Measurements from ENCODE around the gene DNAJC4.

Gene DNAJC4

DNA sequence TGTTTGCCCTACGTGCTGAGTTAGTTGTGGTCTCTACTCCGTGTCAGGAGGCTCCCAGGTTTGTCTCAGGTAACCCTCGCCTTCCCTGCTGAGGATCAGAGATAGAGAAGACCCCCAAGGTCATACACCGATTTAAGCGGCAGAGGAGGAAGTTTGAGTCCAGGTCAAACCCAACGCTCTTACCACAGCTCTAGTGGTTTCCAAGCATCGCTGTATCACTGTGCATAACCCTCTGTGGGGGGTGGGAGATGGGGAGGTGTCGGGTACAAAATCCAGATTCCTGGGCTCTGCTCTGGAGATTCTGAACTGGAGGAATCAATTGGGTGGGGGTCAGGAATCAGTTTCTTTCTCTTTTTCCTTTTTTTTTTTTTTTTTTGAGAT, 627 bp downstream of the DNAJC4 start:
- no peak for DNase-seq

DNA sequence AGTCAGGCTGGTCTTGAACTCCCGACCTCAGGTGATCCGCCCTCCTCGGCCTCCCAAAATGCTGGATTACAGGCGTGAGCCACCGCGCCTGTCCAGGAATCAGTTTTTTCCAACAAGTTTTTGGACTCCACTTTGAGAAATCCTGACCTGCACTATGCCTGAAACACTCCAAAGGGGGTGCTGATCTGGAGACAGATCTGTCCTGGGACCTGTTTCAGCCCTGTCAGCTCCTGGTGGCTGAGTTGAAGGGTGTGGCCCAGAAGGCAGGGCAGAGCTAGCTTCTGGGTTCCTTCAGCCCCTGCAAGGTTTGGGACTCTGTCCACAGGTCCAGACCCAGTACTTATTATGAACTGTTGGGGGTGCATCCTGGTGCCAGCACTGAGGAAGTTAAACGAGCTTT, 1.2 kb downstream of the DNAJC4 start:
- DNase-seq: no peak

DNA sequence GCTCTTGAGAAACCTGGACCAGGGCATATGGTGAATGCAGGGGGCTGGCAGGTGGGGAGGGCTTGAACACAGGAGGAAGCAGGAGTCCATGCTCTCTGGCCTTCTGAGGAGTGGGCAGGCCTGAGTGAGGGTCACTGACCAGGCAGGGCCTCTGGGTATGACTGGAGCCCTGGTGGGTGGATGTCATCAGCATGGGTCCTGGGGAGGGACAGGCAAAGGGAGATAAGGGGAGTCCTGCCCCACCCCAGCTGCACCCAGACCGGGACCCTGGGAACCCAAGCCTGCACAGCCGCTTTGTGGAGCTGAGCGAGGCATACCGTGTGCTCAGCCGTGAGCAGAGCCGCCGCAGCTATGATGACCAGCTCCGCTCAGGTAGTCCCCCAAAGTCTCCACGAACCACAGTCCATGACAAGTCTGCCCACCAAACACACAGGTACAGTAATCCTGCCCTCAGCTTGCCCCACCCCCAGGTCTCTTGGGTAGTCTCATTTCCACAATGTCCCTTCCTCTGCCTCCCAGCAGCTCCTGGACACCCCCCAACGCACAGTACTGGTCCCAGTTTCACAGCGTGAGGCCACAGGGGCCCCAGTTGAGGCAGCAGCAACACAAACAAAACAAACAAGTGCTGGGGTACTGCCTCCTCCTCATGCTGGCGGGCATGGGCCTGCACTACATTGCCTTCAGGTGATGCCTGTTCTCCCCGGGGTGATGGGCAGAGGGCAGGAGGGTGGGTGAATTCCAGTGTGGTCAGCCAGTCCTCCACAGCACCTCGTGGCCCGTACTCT, 2.0 kb downstream of the DNAJC4 start:
- no peak for DNase-seq

DNA sequence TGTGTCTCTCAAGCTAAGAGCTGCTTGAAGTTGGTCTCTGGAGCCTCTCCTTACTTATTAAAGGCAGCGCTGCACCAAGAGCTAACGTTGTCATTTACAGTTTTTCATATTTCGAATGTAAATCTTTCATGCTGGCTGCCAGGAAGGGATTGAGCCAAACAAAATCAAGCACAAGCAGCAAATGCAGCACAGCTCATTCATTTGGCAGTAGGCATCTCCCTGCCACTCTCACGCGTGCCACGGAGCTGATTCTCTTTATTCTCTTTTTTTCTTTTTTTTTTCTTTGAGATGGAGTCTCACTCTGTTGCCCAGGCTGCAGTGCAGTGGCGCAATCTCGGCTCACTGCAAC, 2.6 kb downstream of the DNAJC4 start:
- no peak for DNase-seq

DNA sequence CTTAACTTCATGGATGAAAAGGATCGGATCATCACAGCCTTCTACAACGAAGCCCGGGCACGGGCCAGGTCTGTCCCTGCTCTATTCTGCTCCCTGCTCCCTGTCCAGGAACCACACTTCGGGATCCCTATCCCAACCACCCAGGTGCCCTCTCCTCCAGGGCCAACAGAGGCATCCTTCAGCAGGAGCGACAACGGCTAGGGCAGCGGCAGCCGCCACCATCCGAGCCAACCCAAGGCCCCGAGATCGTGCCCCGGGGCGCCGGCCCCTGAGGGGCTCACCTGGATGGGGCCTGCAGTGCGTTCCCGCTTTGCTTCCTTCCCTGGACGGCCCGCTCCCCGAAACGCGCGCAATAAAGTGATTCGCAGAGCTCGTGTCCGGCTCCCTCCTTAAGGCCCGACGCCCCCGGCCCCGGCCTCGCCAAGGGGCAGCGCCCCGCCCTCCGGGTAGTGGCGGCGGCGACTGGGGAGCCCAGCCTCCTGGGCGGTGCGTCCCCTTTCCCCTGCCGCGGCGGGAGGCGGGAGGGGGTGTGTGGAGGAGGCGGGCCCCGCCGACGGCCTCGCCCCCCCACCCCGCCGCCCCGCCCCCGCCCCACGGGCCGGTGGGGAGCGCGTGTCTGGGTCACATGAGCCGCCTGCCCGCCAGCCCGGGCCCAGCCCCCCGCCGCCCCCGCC, 3.7 kb downstream of the DNAJC4 start, which contains the start of gene VEGFB:
Gene VEGFB, plus strand, starts transcription at position 672 of the 674 bp plus-strand sequence. CDS start 250 bp downstream, outside the sequence.
- DNase-seq: peak; percentile 56

DNA sequence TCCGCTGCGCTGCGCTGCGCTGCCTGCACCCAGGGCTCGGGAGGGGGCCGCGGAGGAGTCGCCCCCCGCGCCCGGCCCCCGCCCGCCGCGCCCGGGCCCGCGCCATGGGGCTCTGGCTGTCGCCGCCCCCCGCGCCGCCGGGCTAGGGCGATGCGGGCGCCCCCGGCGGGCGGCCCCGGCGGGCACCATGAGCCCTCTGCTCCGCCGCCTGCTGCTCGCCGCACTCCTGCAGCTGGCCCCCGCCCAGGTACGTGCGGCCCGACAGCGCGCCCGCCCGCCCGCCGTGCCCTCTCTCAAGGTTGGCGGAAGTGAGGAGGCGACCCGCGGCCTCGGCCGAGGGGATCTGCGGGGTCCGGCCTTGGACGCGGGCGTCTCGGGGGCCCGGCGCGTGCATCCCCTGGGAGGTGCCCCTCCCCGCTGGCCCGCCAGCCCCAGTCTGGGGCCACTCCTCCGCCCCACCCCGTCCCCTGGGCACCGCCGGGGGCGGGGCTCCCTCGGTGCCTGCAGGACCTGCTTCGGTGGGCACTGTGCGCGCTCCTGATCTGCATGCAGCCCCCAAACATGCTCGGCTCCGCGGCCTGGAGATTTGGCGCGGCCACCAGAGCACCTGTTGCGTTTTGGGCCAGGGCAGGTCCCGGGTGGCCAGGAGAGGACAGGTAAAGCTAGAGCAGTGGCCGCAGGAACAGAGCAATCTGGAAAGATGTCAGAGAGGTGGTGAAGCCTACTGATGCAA, 4.5 kb downstream of the DNAJC4 start:
- peak; percentile 40 for DNase-seq

DNA sequence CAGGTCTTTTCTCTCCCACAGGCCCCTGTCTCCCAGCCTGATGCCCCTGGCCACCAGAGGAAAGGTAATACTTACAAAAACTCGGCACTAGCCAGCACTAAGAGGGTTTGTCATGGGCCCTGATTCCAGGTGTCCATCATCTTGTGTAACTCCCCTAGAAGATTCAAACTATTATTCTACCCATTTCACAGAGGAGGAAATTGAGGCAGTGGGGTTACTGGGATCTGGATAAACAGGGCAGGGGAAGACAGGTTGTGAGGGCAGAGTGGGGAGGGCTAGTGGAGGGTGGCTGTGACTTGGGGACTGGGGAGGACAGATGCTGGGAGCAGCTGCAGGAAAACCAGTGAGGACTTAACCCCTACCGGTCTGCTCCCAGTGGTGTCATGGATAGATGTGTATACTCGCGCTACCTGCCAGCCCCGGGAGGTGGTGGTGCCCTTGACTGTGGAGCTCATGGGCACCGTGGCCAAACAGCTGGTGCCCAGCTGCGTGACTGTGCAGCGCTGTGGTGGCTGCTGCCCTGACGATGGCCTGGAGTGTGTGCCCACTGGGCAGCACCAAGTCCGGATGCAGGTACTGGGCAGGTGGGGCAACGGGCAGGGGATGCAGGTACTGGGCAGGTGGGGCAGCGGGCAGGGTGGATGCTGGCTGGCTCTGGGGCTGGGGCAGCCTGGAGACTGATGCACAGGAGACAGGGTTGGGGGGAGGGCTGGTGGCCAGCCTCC, 5.3 kb downstream of the DNAJC4 start:
- DNase-seq: no peak

DNA sequence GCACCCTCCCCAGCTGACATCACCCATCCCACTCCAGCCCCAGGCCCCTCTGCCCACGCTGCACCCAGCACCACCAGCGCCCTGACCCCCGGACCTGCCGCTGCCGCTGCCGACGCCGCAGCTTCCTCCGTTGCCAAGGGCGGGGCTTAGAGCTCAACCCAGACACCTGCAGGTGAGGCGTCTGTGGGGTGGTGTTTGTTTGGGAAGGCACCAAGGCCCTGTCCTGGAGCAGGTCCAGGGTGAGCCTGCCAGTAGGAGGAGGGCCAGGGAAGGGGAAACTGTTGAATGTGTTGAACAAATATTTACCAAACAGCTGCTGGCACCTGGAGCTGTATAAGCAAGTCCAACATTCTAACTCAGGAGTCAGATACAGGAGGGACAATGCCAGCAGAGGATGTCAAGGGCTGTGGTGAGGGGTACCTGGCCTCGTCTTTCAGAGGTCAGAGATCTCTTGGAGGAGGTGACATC, 7.2 kb downstream of the DNAJC4 start:
- peak; percentile 96 for DNase-seq

DNA sequence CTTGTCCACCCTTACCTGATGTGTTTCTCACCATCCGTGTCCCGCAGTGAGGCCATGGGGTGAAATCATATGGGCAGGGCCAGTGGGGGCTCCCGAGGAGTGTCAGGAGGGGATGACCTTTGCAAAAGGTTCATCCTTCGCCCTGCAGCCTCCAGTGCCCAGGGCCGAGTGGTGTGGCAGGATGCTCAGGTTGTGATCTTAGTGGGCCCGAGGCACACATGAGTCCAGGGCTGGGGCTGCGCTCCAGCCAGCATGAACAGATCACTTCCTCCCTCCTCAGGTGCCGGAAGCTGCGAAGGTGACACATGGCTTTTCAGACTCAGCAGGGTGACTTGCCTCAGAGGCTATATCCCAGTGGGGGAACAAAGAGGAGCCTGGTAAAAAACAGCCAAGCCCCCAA, 7.7 kb downstream of the DNAJC4 start:
- DNase-seq: no peak

DNA sequence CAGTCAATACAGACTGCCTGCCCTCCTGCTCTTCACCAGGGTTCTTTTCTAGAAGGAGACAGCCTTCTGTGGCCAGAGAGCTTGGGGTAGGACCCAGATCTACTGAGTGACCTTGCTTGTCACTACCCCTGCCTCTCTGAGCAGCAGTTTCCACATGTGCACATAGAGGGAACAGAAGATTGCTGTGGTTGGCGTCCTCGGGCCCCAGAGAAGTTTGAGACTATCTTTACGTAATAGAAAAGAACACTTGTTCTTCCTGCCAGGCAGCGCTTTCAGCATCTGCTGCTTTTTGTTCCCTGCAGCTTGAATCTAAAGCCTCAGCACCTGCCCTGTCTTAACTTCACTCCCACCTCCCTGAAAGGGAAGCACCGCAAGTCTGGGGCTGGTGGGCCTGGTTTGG, 8.7 kb downstream of the DNAJC4 start:
- no peak for DNase-seq

DNA sequence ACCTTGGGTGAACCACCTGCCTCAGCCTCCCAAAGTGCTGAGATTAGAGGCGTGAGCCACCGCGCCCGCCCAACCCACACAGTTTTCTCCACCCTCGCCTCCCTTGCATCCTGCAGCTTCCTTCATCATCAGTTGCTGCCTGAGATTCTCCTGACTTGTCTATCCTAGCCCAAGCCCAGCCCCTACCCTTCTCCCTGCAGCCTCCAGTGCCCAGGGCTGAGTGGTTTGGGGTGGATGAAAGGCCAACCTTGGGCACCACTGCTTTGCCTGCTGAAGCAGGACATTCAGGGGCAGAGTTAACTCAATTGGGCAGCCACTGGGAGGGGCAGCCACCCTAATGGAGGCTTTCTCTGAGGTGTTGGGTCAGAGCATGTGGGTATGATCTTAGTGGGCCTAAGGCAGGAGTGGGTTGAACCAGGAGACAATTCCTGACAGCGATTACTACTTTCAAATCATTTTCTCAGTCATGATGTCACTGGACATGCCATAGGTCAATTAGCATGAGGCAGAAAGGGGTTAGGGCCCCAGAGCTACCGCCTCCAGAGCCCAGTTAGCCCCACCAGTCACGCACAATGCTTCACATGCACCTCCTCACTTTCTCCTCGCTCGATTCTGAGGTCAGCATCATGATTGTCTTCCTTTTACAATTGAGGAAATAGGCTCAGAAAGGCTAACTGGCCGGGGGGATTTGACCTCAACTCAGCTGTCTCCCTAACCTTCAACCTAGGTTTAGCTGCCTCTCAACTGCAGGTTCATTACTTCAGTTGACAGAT, 9.5 kb downstream of the DNAJC4 start:
- no peak for DNase-seq

DNA sequence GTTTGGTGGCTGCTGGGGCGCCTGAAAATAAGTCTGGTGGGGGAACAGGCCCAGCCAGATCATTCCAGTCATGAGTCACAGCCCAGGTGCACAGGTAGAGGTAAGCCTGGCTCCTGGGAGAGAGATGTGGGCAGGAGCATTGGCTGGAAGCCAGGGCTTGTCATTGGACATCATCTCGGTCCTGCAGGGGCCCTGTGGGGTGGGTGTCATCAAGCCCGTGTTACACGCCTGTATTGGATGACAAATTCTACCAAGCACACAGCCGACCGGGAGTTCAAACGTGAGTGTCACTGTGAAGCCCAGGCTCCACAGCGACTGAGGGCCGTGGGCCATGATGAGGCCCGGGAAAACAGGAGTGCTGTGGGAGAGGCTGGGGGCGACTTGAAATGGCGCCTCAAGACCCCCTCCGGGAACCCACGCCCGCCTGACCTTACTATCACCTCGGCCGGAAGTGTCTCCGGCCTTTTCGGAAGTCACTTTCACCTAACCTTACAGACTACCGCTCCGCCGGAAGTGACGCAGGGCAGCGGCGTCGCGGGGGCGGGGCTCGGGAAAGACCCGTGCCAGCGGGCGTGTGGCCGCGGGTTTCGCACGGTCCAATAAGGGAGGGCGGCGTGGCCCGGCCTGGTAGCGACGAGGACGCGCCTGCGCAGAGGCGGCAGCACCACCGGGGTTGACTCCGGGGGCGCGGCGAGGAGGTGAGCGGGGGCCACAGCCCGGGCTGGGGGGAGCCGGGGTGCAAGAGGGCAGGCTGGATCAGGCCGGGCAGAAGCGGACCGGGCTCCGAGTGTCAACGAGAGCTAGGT, 10.3 kb downstream of the DNAJC4 start, which contains the start of gene FKBP2:
Gene FKBP2, plus strand, starts transcription at position 661 of the 806 bp plus-strand sequence. CDS start 1,293 bp downstream, outside the sequence.
- DNase-seq: peak; percentile 93

DNA sequence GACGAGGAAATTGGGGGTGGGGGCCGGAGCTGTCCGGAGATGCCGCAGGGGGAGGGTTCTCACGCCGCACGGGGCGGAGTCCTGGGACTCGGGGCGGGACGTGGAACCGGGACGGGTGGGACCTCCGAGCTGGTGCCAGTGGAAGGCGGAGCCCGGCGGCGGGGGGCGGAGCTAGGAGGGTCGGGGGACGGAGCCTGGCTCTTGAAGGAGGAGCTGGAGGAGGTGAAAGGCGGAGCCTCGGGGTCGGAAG, 10.8 kb downstream of the DNAJC4 start:
- peak; percentile 95 for DNase-seq

DNA sequence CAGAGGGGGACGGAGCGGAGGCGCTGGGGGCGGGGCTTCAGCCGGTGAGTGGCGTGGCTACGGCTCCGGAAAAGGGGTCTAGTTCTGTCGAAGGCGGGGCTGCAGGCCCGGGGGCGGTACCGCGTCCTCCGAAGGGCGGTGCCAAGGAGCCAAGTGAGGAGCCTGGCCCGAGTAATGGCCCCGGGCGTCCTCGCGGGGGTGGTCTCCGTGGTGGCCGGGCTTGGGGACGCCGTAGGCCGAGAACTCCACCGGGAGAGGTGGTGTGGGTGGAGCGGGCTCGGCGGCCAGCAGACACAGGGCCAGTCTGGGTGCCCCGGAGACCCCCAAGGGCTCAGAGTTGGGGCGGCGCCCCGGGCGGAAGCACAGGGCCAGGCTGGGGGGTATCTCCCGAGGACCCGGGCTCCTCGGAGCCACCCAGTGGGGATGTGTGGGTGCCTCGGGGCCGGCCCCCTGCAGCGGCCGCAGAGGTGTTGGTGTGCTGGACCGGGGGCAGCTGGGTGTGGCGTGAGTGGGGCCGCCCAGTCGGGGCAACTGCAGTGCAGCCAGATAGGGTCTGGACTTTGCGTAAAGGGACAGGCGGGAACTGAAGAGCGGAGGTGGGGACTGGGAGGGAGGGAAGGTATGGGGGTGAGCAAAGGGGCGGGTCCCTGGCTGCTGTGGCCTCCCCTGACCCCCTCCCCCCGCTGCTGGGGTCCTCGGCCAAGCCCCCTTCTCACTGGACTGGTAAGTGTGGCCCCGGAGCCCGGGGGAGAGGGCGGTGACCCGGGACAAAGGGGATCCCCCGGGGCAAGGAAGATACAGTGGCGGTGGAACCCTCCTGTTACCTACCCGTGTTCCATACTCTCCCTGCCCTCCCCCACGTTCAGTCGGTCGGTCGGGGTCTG, 11.4 kb downstream of the DNAJC4 start:
- no peak for DNase-seq

DNA sequence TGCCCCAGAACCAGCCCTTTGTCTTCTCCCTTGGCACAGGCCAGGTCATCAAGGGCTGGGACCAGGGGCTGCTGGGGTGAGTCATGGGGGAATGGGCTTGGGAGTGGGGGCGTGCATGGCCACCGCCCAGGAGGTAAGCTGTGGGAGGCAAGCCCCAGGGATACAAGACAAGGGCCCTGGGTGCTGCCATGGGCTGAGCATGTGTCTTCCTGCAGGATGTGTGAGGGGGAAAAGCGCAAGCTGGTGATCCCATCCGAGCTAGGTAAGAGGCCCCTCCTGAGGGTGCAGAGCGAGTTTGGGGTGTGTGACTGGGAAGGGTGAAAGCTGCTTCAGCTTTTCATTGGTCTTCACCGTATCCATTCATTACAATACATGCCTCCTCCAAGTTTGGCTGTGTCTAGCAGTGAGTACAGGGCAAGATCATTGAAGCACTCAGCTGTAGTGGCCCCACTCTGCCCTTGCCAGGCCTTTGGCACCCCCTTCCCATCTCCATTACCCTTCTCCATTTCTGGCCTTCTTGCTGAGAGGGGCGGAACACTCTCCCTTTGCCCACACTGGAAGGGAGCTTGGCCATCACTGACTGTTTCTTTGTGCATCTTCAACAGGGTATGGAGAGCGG, 13.0 kb downstream of the DNAJC4 start:
- DNase-seq: no peak

DNA sequence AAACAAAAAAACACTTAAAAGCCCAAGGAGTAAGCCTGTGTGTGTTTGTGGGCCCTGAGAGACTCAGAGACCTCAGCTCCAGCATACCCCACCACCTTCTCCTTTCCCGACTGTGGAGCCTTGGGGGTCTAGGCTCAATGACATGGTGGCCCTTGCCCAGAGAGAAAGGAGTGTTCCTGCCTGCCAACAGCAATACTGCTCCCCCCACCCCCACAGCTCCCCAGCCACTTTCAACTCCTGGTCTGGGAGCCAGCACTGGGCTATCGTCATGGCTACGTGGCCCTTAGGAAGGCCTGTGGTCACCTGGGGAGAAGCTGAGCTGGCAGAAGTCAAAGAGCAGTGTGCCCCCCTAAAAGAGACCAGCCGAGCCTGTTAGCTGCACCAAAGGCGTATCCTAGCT, 13.8 kb downstream of the DNAJC4 start:
- DNase-seq: no peak

DNA sequence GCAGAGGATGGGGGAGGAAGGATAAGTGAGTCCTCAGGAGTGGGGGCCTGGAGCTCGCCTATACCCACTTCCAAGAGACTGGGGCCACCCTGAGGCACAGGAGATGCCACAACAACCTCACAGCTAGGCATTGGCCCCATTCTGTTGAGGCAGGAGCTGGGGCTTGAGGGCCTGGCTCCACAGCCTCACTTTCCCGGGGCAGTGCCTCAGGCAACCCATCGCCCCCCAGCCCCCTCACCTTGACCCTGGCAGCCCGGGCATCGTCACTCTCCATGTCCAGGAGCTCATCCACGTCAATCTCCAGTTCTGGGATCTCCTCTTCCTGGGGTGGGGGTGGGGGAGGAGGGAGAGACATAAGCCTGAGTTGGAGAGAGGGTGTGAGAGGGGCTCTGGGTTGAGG, 14.6 kb downstream of the DNAJC4 start:
- no peak for DNase-seq

DNA sequence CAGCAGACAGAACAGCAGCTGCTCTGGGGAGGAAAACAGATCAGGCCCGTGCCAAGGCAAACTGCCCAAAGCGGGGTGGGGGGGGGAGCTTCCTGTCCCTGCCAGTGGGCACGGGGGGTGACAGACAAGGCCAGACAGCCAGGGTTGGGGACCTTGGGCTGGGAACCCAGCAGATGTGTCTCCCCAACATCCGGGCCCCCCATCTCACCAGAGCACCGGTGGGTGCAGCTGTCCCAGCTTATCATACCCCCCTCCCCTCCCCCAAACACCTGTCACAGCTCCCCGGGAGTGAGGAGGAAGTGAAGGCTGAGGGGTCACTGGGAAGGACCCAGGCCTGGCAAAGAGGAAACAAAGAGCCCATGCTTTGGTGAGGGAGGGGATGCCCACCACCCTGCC, 15.1 kb downstream of the DNAJC4 start:
- no peak for DNase-seq

DNA sequence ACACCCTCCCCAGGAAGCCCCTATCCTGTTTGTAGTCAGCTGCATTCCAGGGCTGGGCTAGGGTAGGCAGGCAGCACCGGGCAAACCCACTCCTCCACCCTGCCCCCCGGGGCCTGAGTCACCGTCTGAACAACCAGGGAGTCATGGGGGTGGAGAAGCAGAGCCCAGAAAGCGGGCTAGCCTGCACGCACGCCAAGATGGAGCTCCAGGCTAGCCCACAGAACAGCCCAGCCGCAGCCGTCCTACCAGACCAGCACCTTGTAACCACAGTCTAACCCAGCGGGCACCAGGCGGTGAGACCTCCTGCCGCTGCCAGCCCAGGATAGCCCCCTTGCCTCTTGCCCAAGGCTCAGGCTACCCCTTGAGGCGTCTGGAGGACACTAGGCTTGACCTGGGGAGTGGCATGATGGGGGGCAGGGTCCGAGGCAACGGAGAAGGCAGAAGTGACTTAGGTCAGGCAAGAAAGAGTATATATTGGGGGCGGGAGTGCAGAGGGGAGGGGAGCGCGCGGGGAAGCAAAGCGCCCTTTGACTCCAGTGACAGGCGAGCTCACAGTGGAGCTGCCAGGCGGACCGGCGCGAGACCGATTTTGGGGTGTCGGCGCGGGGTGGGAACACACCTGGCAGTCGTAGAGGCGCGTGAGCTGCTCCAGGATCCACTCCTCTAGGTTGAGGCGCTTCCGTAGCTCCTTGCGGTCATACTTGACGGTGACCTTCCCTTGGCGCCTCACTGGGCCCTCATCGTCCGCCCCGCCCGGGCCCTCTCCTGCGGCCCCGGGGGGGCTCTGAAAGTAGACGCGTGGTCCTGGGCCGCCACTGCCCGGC, 15.7 kb downstream of the DNAJC4 start:
- DNase-seq: peak; percentile 31

Data from NCI-H1105 treated with DMSO at 0.1 percent for 48 hours (cell line).